H9 (cell line): ENCODE measurements around the gene RANBP9. TPM values are rescaled to one million over a fixed set of nuclear protein-coding genes. Genes with fewer than 3 reads are reported as not detected.

Experiments
- DNase-seq: peaks from one replicate; pipeline ENCODE4 v3.0.0-alpha.2; 2017
- H2AFZ ChIP-seq: one replicate; pipeline ENCODE4 v1.6.1; 2013; ENCODE audit warnings: mild to moderate bottlenecking, low read length, control low read depth, moderate library complexity
- H2AK5ac ChIP-seq: 2 replicates; pipeline ENCODE4 v1.6.1; 2013; ENCODE audit warnings: low read length, control low read depth, mixed read lengths; ENCODE audit not compliant: insufficient read length
- H2BK120ac ChIP-seq: one replicate; pipeline ENCODE4 v1.6.1; 2013; ENCODE audit warnings: low read depth, mild to moderate bottlenecking, low read length, control low read depth, inconsistent platforms; ENCODE audit not compliant: poor library complexity, severe bottlenecking
- H2BK12ac ChIP-seq: 2 replicates; pipeline ENCODE4 v1.6.1; 2013; ENCODE audit warnings: low read length, control low read depth, mixed read lengths, low read depth; ENCODE audit not compliant: insufficient read length
- H2BK15ac ChIP-seq: 2 replicates; pipeline ENCODE4 v1.6.1; 2013; ENCODE audit warnings: low read depth, low read length, control low read depth
- H2BK20ac ChIP-seq: one replicate; pipeline ENCODE4 v1.6.1; 2013; ENCODE audit warnings: low read depth, mild to moderate bottlenecking, low read length, control low read depth, inconsistent platforms; ENCODE audit not compliant: poor library complexity, severe bottlenecking
- H2BK5ac ChIP-seq: 2 replicates; pipeline ENCODE4 v1.6.1; 2013; ENCODE audit warnings: low read length, control low read depth, mixed read lengths; ENCODE audit not compliant: insufficient read length
- H3K14ac ChIP-seq: 2 replicates; pipeline ENCODE4 v1.6.1; 2013; ENCODE audit warnings: low read length, control low read depth; ENCODE audit not compliant: insufficient read depth
- H3K18ac ChIP-seq: 2 replicates; pipeline ENCODE4 v1.6.1; 2013; ENCODE audit warnings: low read depth, mild to moderate bottlenecking, mixed read lengths, low read length, control low read depth; ENCODE audit not compliant: insufficient read length
- H3K23ac ChIP-seq: 2 replicates; pipeline ENCODE4 v1.6.1; 2013; ENCODE audit warnings: low read length, control low read depth, mixed read lengths, low read depth; ENCODE audit not compliant: insufficient read length
- H3K23me2 ChIP-seq: 2 replicates; pipeline ENCODE4 v1.6.1; 2013; ENCODE audit warnings: low read depth, mild to moderate bottlenecking, mixed read lengths, low read length, control low read depth; ENCODE audit not compliant: insufficient read length, poor library complexity, severe bottlenecking
- H3K27ac ChIP-seq: 2 replicates; pipeline ENCODE4 v1.5.1; 2013; ENCODE audit warnings: low read length, control low read depth, mixed read lengths, low read depth; ENCODE audit not compliant: insufficient read length
- H3K27me3 ChIP-seq: 2 replicates; pipeline ENCODE4 v1.6.1; 2013; ENCODE audit warnings: low read length, control low read depth, inconsistent platforms; ENCODE audit not compliant: insufficient read depth
- H3K4ac ChIP-seq: 2 replicates; pipeline ENCODE4 v1.6.1; 2013; ENCODE audit warnings: low read depth, mild to moderate bottlenecking, control low read depth, inconsistent platforms, low read length, moderate library complexity
- H3K4me1 ChIP-seq: 2 replicates; pipeline ENCODE4 v1.6.1; 2013; ENCODE audit warnings: low read length, control low read depth, inconsistent platforms; ENCODE audit not compliant: insufficient read depth
- H3K4me2 ChIP-seq: 2 replicates; pipeline ENCODE4 v1.6.1; 2013; ENCODE audit warnings: low read length, control low read depth, mixed read lengths; ENCODE audit not compliant: insufficient read length, insufficient read depth
- H3K56ac ChIP-seq: 2 replicates; pipeline ENCODE4 v1.6.1; 2013; ENCODE audit warnings: low read depth, mild to moderate bottlenecking, mixed read lengths, low read length, control low read depth; ENCODE audit not compliant: insufficient read length
- H3K79me1 ChIP-seq: 2 replicates; pipeline ENCODE4 v1.6.1; 2013; ENCODE audit warnings: low read depth, mild to moderate bottlenecking, moderate library complexity, low read length, control low read depth, inconsistent platforms; ENCODE audit not compliant: insufficient read depth, poor library complexity, severe bottlenecking
- H3K79me2 ChIP-seq: 2 replicates; pipeline ENCODE4 v1.6.1; 2013; ENCODE audit warnings: low read length, control low read depth, inconsistent platforms; ENCODE audit not compliant: insufficient read depth
- H3K9ac ChIP-seq: 2 replicates; pipeline ENCODE4 v1.6.1; 2013; ENCODE audit warnings: low read length, control low read depth, mixed read lengths; ENCODE audit not compliant: insufficient read length; ENCODE audit errors: extremely low read depth
- H3K9me3 ChIP-seq: one replicate; pipeline ENCODE4 v1.6.1; 2013; ENCODE audit warnings: low read depth, low read length, inconsistent platforms; ENCODE audit not compliant: control insufficient read depth
- H3T11ph ChIP-seq: one replicate; pipeline ENCODE4 v1.6.1; 2013; ENCODE audit warnings: mild to moderate bottlenecking, low read length, control low read depth, inconsistent platforms
- H4K20me1 ChIP-seq: one replicate; pipeline ENCODE4 v1.6.1; 2013; ENCODE audit not compliant: control insufficient read depth, insufficient read length, insufficient read depth
- H4K5ac ChIP-seq: 2 replicates; pipeline ENCODE4 v1.6.1; 2013; ENCODE audit warnings: low read depth, mild to moderate bottlenecking, mixed read lengths, low read length, control low read depth; ENCODE audit not compliant: insufficient read length
- H4K8ac ChIP-seq: replicated peaks from 2 replicates; pipeline ENCODE4 v1.6.1; 2013; ENCODE audit warnings: low read length, control low read depth, mixed read lengths, low read depth; ENCODE audit not compliant: insufficient read length
- H4K91ac ChIP-seq: 2 replicates; pipeline ENCODE4 v1.6.1; 2013; ENCODE audit warnings: low read depth, mild to moderate bottlenecking, moderate library complexity, mixed read lengths, low read length, control low read depth; ENCODE audit not compliant: insufficient read length
- H3K27ac Mint-ChIP-seq, 3 experiments: 2 replicates in 2 of 3; 3 replicates in 1 of 3; pipeline ENCODE4 v1.8.0; 2020 to 2021; ENCODE audit warnings: mixed read lengths in 3 of 3, mild to moderate bottlenecking in 1 of 3, moderate library complexity in 1 of 3
- H3K27me3 Mint-ChIP-seq: 2 replicates; pipeline ENCODE4 v1.8.0; 2021; ENCODE audit warnings: low read depth, mild to moderate bottlenecking, moderate library complexity, mixed read lengths
- H3K36me3 Mint-ChIP-seq, 3 experiments: 2 replicates in 2 of 3; 3 replicates in 1 of 3; pipeline ENCODE4 v1.8.0; 2020 to 2021; ENCODE audit warnings: low read depth in 3 of 3, mixed read lengths in 3 of 3; ENCODE audit not compliant: insufficient read depth in 1 of 3
- H3K4me1 Mint-ChIP-seq, 2 experiments: 2 replicates each; pipeline ENCODE4 v1.8.0; 2020; ENCODE audit warnings: mixed read lengths in 2 of 2
- H3K4me3 Mint-ChIP-seq, 2 experiments: 2 replicates in 1 of 2; 3 replicates in 1 of 2; pipeline ENCODE4 v1.8.0; 2020 to 2021; ENCODE audit warnings: mild to moderate bottlenecking in 2 of 2, mixed read lengths in 2 of 2, moderate library complexity in 1 of 2
- H3K9me3 Mint-ChIP-seq, 2 experiments: 2 replicates in 1 of 2; 3 replicates in 1 of 2; pipeline ENCODE4 v1.8.0; 2020; ENCODE audit warnings: mild to moderate bottlenecking in 2 of 2, mixed read lengths in 2 of 2, moderate library complexity in 1 of 2
- CTCF ChIP-seq: fragments of 200-600 bp; sonication (generic); conservative IDR thresholded peaks from 3 replicates; pipeline ENCODE4 v1.8.0; 2021; ENCODE audit warnings: antibody characterized with exemption, mild to moderate bottlenecking
- WGBS: extraction: QIAGEN DNeasy Blood & Tissue Kit; methylation state at CpG from one replicate; pipeline ENCODE4 v1.1.7; 2013; ENCODE audit warnings: missing lambda C conversion rate, low lambda C conversion rate, mixed read lengths; ENCODE audit not compliant: insufficient read length; ENCODE audit errors: extremely low coverage; 5-methylcytosine and 5-hydroxymethylcytosine counted together
- total RNA-seq: library from RNA; stranded (reverse); gene quantifications from 2 replicates; pipeline ENCODE4 v1.2.1, GENCODE V29; 2021

Gene RANBP9
- total RNA-seq, 1 experiment from 2014 or later = 37.2 TPM

GRCh38 chr6:13671548-13672127, 40.0 kb downstream of the RANBP9 start:
- H4K20me1 ChIP-seq = no peaks in the 10 kb centered on the region
- WGBS = no CpG with 5 or more reads among the region's 1 CpG
- peak overlapping the region in 1 of 3 experiments; percentile 60; a peak in 3 of 7 replicates for H3K27ac Mint-ChIP-seq

More at GRCh38 chr6:13671548-13672127, 40.0 kb downstream of the RANBP9 start:
- Histone ChIP-seq H3K4ac (no peak overlapping the region), H4K8ac (no peak overlapping the region), H3K27me3 (no peaks in the 10 kb centered on the region), H3K14ac (no peak overlapping the region), H3K18ac (no peak overlapping the region), H3K9me3 (no peaks in the 10 kb centered on the region), H2BK20ac (no peak overlapping the region), H2BK15ac (no peak overlapping the region), H3K23me2 (no peaks in the 10 kb centered on the region), H2BK5ac (no peak overlapping the region), H2BK120ac (no peak overlapping the region), H3K56ac (no peak overlapping the region), H3K79me2 (no peaks in the 10 kb centered on the region; the same call in 1 of the 2 replicates), H3K4me2 (no peak overlapping the region), H3K9ac (no peak overlapping the region), H4K91ac (no peak overlapping the region), H2BK12ac (no peak overlapping the region), H3K79me1 (no peaks in the 10 kb centered on the region), H3T11ph (no peak overlapping the region), H2AK5ac (no peak overlapping the region), H3K27ac (no peak overlapping the region), H2AFZ (no peak overlapping the region), H4K5ac (no peak overlapping the region), H3K4me1 (no peaks in the 10 kb centered on the region; the same call in 1 of the 2 replicates), H3K23ac (no peak overlapping the region)
- Mint-ChIP-seq H3K36me3 (peaks cover 4 to 13% (median 10%) of the 10 kb centered on the region in 3 experiments; a peak in 5 of 7 replicates), H3K4me1 (peaks cover 28 to 49% of the 10 kb centered on the region in 2 experiments), H3K4me3 (no peak overlapping the region), H3K9me3 (peaks cover 5% of the 10 kb centered on the region in 2 experiments; a peak in 4 of 5 replicates), H3K27me3 (no peaks in the 10 kb centered on the region)
- DNase-seq = no peak
- TF ChIP-seq CTCF = no peak
